ENCODE results near the gene APLP2.
"Not testable (repeated sequence)": the region's sequence is repeated elsewhere in the genome, so short reads cannot be mapped to it uniquely, and the experiment has no call there.

APLP2 gene

DNA sequence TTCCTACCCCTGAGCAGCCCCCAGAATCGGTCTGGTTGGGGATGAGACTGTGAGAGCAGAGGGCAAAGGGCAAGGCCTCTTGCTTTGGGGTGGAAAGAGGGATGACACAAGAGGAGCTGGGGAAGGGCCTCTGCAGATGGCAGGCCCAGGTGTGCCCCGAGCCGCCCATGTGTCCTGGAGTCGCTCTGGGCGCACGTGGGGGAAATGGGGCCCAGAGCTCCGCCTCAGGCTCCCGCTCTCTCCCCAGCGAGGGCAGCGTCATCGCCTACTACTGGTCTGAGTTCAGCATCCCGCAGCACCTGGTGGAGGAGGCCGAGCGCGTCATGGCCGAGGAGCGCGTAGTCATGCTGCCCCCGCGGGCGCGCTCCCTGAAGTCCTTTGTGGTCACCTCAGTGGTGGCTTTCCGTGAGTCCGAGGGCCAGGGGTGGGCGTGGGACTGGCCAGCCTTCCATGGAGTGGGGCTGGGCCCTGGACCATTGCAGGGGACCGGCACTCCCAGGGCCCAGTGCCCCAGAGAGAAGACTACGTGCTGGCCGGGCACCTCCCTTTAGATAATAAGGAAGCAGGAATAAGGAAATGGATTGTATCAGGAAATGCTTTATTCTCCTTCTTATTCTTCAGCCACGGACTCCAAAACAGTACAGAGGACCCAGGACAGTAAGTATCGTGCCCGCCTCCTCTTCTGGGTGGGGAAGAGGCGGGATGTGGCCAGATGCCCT, 120.0 kb downstream of the APLP2 start:
- H3K4me3 ChIP-seq (ENCODE audit: low read depth, low read length): no peak overlapping the region
- TF ChIP-seq, protein P1, sequence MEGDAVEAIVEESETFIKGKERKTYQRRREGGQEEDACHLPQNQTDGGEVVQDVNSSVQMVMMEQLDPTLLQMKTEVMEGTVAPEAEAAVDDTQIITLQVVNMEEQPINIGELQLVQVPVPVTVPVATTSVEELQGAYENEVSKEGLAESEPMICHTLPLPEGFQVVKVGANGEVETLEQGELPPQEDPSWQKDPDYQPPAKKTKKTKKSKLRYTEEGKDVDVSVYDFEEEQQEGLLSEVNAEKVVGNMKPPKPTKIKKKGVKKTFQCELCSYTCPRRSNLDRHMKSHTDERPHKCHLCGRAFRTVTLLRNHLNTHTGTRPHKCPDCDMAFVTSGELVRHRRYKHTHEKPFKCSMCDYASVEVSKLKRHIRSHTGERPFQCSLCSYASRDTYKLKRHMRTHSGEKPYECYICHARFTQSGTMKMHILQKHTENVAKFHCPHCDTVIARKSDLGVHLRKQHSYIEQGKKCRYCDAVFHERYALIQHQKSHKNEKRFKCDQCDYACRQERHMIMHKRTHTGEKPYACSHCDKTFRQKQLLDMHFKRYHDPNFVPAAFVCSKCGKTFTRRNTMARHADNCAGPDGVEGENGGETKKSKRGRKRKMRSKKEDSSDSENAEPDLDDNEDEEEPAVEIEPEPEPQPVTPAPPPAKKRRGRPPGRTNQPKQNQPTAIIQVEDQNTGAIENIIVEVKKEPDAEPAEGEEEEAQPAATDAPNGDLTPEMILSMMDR (IDR thresholded peaks at IDR 0.05; ENCODE audit: borderline replicate concordance, insufficient read depth, low read depth, low read length): no peak

DNA sequence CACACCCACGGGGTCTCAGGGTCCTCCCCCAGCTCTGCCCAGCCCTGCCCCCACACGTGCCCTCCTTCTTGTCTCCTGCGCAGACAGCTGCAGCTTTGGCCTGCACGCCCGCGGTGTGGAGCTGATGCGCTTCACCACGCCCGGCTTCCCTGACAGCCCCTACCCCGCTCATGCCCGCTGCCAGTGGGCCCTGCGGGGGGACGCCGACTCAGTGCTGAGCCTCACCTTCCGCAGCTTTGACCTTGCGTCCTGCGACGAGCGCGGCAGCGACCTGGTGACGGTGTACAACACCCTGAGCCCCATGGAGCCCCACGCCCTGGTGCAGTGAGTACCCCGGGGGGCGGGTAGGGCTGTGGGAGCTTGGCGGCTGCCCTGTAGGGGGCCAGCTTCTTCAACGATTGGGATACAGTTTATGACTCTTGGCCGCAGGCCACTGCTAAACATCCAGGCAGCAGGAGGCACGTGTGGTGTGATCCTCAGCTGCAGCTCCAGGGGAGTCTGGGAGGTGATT, 120.7 kb downstream of the APLP2 start:
- TF ChIP-seq, protein P1 (IDR thresholded peaks at IDR 0.05; ENCODE audit: borderline replicate concordance, insufficient read depth, low read depth, low read length): no peak
- H3K4me3 ChIP-seq (ENCODE audit: low read depth, low read length): no peak overlapping the region

DNA sequence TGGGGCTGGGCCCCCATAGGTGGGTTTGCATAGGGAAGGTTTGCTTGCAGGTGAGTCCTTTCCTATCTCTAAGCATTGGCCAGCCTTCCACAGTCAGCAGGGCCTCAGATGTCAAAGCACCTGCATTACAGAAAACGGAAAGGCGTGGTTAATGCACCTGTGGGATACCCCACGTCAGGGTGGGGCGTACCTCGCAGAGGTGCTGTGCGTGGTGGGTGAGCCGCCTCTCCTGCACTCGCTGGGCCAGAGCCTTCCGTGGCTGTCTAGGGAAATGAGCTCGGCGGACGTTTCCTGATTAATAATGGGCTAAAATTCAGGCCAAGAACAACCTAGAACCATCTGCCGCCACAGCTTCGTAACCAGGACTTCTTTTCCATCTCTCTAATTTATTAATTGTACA, 122.2 kb downstream of the APLP2 start:
- no peak overlapping the region for H3K4me3 ChIP-seq (ENCODE audit: low read depth, low read length)

DNA sequence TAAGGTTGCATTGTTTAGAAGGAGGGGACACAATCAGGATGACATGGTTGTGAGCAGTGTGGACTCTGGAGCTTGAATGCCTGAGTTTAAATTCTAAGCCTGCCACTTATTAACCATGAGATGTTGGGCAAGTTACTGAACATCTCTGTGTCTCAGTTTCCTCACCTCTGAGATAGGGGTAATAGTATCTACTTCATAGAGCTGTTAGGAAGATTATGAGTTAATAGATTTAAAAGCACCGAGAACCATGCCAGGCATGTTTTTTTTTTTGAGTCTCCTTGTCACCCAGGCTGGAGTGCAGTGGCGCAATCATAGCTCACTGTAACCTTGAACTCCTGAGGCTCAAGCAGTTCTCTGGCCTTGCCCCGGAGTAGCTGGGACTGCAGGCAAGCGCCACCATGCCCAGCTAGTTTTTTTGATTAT, 123.2 kb downstream of the APLP2 start:
- no peak overlapping the region for H3K4me3 ChIP-seq (ENCODE audit: low read depth, low read length)
- TF ChIP-seq, protein P1 (IDR thresholded peaks at IDR 0.05; ENCODE audit: borderline replicate concordance, insufficient read depth, low read depth, low read length): no peak

More for the DNA sequence above, 122.2 kb downstream of the APLP2 start:
- TF ChIP-seq, protein P1 (IDR thresholded peaks at IDR 0.05; ENCODE audit: borderline replicate concordance, insufficient read depth, low read depth, low read length): no peak

DNA sequence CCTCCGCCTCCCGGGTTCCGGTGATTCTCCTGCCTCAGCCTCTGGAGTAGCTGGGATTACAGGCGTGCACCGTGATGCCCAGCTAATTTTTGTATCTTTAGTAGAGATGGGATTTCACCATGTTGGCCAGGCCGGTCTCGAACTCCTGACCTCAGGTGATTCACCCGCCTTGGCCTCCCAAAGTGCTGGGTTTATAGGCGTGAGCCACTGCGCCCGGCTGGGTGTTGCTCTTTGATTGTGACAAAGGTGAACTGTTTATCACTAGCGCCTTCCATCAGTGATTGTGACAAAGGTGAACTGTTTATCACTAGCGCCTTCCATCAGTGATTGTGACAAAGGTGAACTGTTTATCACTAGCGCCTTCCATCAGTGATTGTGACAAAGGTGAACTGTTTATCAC, 123.9 kb downstream of the APLP2 start:
- H3K4me3 ChIP-seq (ENCODE audit: low read depth, low read length): not testable (repeated sequence)

Measured in GM12875 (cell line).